ENCODE results near the gene NKD1. TPM values are rescaled to one million over a fixed set of nuclear protein-coding genes. Genes with fewer than 3 reads are reported as not detected.

The NKD1 gene
- total and polyA plus RNA-seq, 8 donors: 12.5 to 46.9 (median 37.9) TPM

DNA sequence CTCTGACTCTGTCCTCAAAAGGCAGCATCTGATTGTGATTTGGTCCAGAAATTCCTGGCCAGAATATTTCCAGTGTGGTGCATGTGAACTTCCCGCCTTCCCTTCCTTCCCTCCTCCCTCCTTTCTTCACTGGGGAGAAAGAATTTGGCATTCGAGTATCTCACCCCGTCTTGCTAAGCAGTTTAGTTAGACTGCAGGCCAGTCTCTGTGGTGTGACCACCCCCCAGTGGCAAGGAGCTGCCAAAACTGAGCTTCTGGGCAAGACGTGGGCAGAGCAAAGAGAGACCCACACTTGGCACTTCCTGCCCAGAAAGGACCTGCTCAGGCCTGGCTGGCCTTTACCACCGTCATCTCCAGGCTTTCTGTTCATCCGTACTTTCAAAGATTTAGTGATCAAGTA is 96.5 kb downstream of the NKD1 start:
- no peaks in the 10 kb centered on the region for H3K36me3 ChIP-seq
- no peaks in the 10 kb centered on the region for H3K9me3 ChIP-seq
- peak; percentile 57 for ATAC-seq
- TF ChIP-seq, protein P1, sequence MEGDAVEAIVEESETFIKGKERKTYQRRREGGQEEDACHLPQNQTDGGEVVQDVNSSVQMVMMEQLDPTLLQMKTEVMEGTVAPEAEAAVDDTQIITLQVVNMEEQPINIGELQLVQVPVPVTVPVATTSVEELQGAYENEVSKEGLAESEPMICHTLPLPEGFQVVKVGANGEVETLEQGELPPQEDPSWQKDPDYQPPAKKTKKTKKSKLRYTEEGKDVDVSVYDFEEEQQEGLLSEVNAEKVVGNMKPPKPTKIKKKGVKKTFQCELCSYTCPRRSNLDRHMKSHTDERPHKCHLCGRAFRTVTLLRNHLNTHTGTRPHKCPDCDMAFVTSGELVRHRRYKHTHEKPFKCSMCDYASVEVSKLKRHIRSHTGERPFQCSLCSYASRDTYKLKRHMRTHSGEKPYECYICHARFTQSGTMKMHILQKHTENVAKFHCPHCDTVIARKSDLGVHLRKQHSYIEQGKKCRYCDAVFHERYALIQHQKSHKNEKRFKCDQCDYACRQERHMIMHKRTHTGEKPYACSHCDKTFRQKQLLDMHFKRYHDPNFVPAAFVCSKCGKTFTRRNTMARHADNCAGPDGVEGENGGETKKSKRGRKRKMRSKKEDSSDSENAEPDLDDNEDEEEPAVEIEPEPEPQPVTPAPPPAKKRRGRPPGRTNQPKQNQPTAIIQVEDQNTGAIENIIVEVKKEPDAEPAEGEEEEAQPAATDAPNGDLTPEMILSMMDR (IDR thresholded peaks at IDR 0.05): no peak
- peak in 2 of 4 donors; percentile 28 to 46 for DNase-seq
- no peak overlapping the region for H3K27ac ChIP-seq
- peaks cover 0 to 5% of the 10 kb centered on the region in 2 donors for H3K27me3 ChIP-seq
- intact Hi-C loops (cut with DNase I): no loop called here
- H3K4me3 ChIP-seq: no peak overlapping the region
- H3K4me1 ChIP-seq: no peaks in the 10 kb centered on the region

DNA sequence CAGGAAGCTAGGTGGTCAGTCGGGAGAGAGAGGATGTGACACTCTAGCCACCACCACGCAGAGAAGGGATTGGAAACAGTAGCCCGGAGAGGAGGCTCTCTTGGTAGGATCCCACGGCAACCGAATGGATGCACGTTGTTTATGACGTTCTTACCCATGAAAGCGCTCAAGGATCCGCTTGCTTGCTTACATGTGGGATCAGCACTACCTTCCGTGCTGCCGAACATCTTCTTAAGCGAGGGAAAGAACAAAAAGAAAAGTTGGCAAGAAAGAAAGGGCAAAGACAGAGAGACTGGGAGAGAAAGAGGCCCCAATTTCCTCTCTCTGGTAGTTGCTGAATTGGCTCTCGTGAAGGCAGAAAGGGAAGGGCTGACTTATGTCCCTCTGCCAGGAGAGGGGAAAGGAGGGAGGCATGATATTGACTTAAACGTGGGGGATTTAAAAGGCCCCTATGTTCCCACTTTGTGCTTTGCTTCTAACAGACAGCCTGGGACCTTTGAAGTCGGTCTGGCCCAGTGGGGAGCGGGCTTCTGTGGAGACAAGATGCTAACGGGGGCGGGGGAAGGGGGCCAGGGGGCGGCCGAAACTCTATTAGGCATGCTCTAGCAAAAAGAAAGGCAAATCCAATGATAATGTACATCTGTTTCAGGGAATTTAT is 97.5 kb downstream of the NKD1 start:
- Histone ChIP-seq H3K27ac (no peak overlapping the region), H3K27me3 (peaks cover 0 to 5% of the 10 kb centered on the region in 2 donors), H3K4me1 (no peaks in the 10 kb centered on the region), H3K9me3 (no peaks in the 10 kb centered on the region), H3K4me3 (no peak overlapping the region), H3K36me3 (no peaks in the 10 kb centered on the region)
- DNase-seq (peak in 1 of 4 donors; percentile 41), ATAC-seq (no peak)
- TF ChIP-seq, protein P1 (IDR thresholded peaks at IDR 0.05): no peak
- intact Hi-C loops (cut with DNase I): no loop called here

DNA sequence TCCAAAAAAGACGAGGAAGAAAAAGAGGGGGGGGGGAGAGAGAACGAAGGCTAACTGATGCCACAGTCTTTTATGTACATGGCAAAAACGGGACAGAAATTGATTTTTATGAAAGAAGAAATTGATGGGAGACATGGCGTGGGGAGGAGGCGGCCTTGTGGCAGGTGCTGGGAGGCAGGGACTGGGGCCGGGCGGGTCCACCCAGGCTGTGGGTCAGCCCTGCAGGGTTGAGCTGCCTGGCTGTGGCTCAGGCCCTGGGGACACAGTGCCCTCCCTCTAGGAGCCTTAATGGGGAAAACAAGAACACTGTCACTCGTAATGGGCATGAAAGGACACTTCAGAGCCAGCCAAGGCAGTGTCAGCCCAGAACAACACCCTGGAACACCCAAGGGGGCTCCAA is 98.1 kb downstream of the NKD1 start:
- DNase-seq (no peak), ATAC-seq (no peak)
- no peak overlapping the region for H3K27ac ChIP-seq
- TF ChIP-seq, protein P1 (IDR thresholded peaks at IDR 0.05): no peak
- H3K4me3 ChIP-seq: no peak overlapping the region
- peaks cover 0 to 1% of the 10 kb centered on the region in 2 donors for H3K27me3 ChIP-seq
- no peaks in the 10 kb centered on the region for H3K36me3 ChIP-seq
- H3K4me1 ChIP-seq: no peaks in the 10 kb centered on the region
- no peaks in the 10 kb centered on the region for H3K9me3 ChIP-seq
- intact Hi-C loops (cut with DNase I): no loop called here

DNA sequence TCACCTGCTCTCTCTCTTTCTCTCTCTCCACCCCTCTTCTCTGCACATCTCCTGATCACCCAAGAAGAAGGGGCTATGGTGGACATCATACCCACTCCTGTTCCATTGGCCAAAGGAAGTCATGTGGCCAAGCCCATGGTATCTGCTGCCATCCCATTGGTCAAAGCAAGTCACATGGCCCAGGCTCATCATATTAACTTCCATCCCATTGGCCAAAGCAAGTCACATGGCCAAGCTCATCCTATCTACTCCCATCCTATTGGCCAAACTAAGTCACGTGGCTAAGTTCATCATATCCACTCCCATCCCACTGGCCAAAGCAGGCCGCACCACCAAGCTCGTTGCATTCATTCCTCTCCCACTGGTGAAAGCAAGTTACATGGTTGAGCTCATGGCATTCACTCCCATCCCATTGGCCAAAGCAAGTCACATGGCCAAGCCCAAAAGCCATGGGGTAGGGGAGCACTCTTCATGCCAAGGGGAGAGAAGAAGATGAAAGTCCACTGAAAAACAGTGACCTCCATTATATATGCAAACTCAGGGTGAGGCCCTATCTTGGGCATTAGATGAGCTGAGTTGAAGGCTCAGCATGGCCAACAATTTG is 103.7 kb downstream of the NKD1 start:
- Histone ChIP-seq H3K4me3 (no peak overlapping the region), H3K9me3 (no peaks in the 10 kb centered on the region), H3K36me3 (no peaks in the 10 kb centered on the region), H3K4me1 (no peaks in the 10 kb centered on the region), H3K27me3 (no peaks in the 10 kb centered on the region), H3K27ac (no peak overlapping the region)
- DNase-seq: no peak
- TF ChIP-seq, protein P1 (IDR thresholded peaks at IDR 0.05): no peak
- no peak for ATAC-seq
- intact Hi-C loops (cut with DNase I): no loop called here

DNA sequence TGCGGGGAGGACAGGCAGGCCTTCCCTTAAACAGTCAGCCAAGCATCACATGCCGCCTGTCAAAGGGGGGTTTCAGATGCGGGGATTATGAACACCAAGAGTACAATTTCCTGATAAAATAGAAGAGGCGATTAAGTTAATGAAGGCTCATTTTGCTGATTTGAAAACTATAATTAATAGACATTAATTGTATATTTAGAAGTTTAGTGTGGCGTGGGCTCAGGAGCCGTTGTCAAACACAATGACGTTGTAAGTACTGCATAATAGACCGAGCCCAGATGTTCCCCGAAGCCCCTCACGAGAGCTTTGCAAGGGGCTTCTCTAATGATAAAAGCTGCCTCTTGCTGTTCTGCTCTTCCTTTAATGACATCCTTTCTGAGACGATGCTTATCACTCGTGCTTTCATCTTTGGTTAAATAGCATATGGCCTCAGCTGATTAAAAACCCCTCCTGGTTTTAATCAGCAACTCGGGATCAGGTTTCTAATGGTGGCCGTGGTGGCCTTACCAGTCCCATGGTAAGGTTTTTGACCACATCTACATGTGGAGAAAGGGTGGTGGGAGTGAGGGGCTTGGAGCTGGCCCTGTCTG is 104.7 kb downstream of the NKD1 start:
- H3K4me1 ChIP-seq: no peaks in the 10 kb centered on the region
- no peak overlapping the region for H3K27ac ChIP-seq
- H3K27me3 ChIP-seq: no peaks in the 10 kb centered on the region
- DNase-seq (no peak), ATAC-seq (no peak)
- H3K4me3 ChIP-seq: no peak overlapping the region
- intact Hi-C loops (cut with DNase I): no loop called here
- no peaks in the 10 kb centered on the region for H3K9me3 ChIP-seq
- TF ChIP-seq, protein P1 (IDR thresholded peaks at IDR 0.05): no peak
- H3K36me3 ChIP-seq: no peaks in the 10 kb centered on the region
